ENCODE data around the gene NT5C1A.
A peak's percentile ranks its signal among the peaks of the same experiment; 100 is the strongest.

Gene NT5C1A

DNA sequence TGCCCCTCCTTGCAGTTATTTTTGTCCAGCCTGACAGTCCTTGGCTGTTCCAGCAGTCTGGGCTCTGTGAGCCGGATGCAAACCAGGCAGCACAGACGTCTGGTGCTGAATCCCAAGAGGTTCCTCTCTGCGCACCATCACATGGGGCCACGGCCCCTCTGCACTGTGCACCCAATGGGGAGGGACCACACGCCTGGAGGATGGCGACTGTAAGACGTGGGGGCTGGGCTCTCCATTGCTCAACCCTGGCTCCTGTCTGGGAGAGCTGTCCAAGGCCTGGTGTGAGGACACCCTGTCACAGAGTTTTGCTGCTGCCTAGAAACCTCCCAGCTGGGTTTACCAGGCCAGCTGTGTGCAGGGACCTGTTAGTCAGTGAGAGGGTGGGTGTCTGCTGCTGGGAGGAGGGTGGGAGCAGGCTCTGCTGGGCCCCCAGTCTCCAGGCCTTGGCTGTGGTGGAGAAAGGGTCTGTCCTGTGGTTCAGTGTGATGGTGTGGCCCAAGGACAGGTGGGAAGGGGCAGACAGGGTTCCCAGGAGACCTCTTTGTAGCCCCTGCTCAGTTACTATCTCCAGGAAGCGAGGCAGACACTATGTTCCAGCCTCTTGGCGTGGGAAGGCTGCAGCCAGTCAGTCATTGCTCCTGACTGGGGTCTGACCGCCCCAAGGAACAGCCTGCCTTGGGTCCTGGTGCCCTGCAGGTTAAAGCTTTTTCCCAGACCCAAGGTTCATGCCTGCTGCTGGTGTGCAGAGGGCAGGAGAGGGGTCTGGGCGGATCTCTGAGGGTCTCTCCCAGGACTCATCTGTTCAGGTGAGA is 46.2 kb downstream of the NT5C1A start:
- Histone ChIP-seq H2BK5ac (ENCODE audit: low read length) (no peak overlapping the region), H2BK120ac (ENCODE audit: low read depth, low read length) (no peak overlapping the region), H2AK5ac (ENCODE audit: low read depth, low read length) (peak overlapping the region; percentile 6), H4K91ac (ENCODE audit: low read depth, low read length, poor library complexity) (peak overlapping the region; percentile 35), H3K4me1 (ENCODE audit: control insufficient read depth in 2 of 2, insufficient read depth in 1 of 2, low read depth in 1 of 2, low read length in 2 of 2) (no peaks in the 10 kb centered on the region), H3K9ac (ENCODE audit: low read depth, low read length, poor library complexity) (no peak overlapping the region), H3K27ac (replicated peaks; ENCODE audit: low read length) (no peak overlapping the region), H2AFZ (ENCODE audit: low read length) (no peak overlapping the region), H4K8ac (ENCODE audit: low read depth, low read length) (no peak overlapping the region), H3K4ac (ENCODE audit: low read length) (no peak overlapping the region), H3K14ac (ENCODE audit: low read length) (peak overlapping the region; percentile 17), H2BK15ac (ENCODE audit: low read length) (no peak overlapping the region), H3K27me3 (ENCODE audit: control insufficient read depth in 3 of 3, insufficient read depth in 3 of 3, low read depth in 1 of 3, low read length in 3 of 3) (peaks cover 0 to 53% (median 0%) of the 10 kb centered on the region in 3 experiments), H3K79me1 (ENCODE audit: low read depth, low read length) (no peaks in the 10 kb centered on the region), H2BK12ac (ENCODE audit: low read length) (no peak overlapping the region), H3K36me3 (replicated peaks in 1 of 2; ENCODE audit: control insufficient read depth in 2 of 2, insufficient read depth in 2 of 2, low read length in 2 of 2) (no peaks in the 10 kb centered on the region), H3K4me3 (ENCODE audit: low read length in 2 of 2) (peak overlapping the region in 1 of 2 donors; percentile 54), H3K23ac (ENCODE audit: low read depth, low read length, poor library complexity) (peak overlapping the region; percentile 77), H3K4me2 (ENCODE audit: insufficient read depth, low read length, poor library complexity, severe bottlenecking) (no peak overlapping the region), H3K18ac (ENCODE audit: low read length) (no peak overlapping the region), H3K9me3 (replicated peaks in 1 of 2; ENCODE audit: control insufficient read depth in 2 of 2, insufficient read depth in 1 of 2, low read depth in 1 of 2, low read length in 2 of 2) (no peaks in the 10 kb centered on the region)
- no CpG with 5 or more reads among the region's 11 CpGs for WGBS, 2 donors (ENCODE audit: extremely low coverage in 2 of 2, insufficient read length in 2 of 2, insufficient replicate concordance in 1 of 2)
- no peak for DNase-seq (ENCODE audit: low spot score)

- Histone ChIP-seq H3K4me3 (ENCODE audit: low read length in 2 of 2) (no peak overlapping the region), H2AK5ac (ENCODE audit: low read depth, low read length) (no peak overlapping the region), H3K23ac (ENCODE audit: low read depth, low read length, poor library complexity) (no peak overlapping the region), H3K4me1 (ENCODE audit: control insufficient read depth in 2 of 2, insufficient read depth in 1 of 2, low read depth in 1 of 2, low read length in 2 of 2) (no peaks in the 10 kb centered on the region), H2BK15ac (ENCODE audit: low read length) (no peak overlapping the region), H4K91ac (ENCODE audit: low read depth, low read length, poor library complexity) (no peak overlapping the region), H3K9ac (ENCODE audit: low read depth, low read length, poor library complexity) (no peak overlapping the region), H3K14ac (ENCODE audit: low read length) (no peak overlapping the region), H3K79me1 (ENCODE audit: low read depth, low read length) (no peaks in the 10 kb centered on the region), H4K8ac (ENCODE audit: low read depth, low read length) (no peak overlapping the region), H3K18ac (ENCODE audit: low read length) (no peak overlapping the region), H3K27me3 (ENCODE audit: control insufficient read depth in 3 of 3, insufficient read depth in 3 of 3, low read depth in 1 of 3, low read length in 3 of 3) (peaks cover 0 to 47% (median 0%) of the 10 kb centered on the region in 3 experiments), H2BK5ac (ENCODE audit: low read length) (no peak overlapping the region), H3K36me3 (replicated peaks in 1 of 2; ENCODE audit: control insufficient read depth in 2 of 2, insufficient read depth in 2 of 2, low read length in 2 of 2) (no peaks in the 10 kb centered on the region), H2BK12ac (ENCODE audit: low read length) (no peak overlapping the region), H3K4me2 (ENCODE audit: insufficient read depth, low read length, poor library complexity, severe bottlenecking) (no peak overlapping the region), H2AFZ (ENCODE audit: low read length) (no peak overlapping the region), H2BK120ac (ENCODE audit: low read depth, low read length) (no peak overlapping the region), H3K27ac (replicated peaks; ENCODE audit: low read length) (no peak overlapping the region), H3K4ac (ENCODE audit: low read length) (no peak overlapping the region), H3K9me3 (replicated peaks in 1 of 2; ENCODE audit: control insufficient read depth in 2 of 2, insufficient read depth in 1 of 2, low read depth in 1 of 2, low read length in 2 of 2) (no peaks in the 10 kb centered on the region)
- DNase-seq (ENCODE audit: low spot score) = no peak
- no CpG with 5 or more reads among the region's 8 CpGs for WGBS, 2 donors (ENCODE audit: extremely low coverage in 2 of 2, insufficient read length in 2 of 2, insufficient replicate concordance in 1 of 2)
Observed at GRCh38 chr1:39625009-39625408, 46.9 kb downstream of the NT5C1A start.

DNA sequence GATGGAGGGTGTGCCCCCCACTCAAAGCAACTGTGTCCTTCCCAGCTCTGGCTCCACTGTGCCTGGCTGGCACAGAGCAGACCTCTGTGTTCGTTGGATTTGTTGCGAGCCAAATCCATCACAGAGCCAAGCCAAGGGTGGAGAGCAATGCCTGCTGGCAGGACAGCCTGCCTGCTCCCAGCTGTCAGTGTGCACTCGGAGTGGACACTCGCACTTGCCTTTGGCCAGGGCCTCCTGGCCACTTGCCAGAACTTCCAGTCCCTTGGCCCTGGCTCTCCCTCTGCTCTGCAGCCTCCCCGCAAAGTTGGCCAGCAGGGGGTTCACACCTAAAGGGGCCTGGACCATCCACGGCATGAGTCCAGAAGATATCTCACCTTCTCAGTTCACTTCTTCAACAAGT is 48.9 kb downstream of the NT5C1A start:
- Histone ChIP-seq H3K27ac (replicated peaks; ENCODE audit: low read length) (no peak overlapping the region), H4K8ac (ENCODE audit: low read depth, low read length) (no peak overlapping the region), H3K79me1 (ENCODE audit: low read depth, low read length) (no peaks in the 10 kb centered on the region), H3K9ac (ENCODE audit: low read depth, low read length, poor library complexity) (no peak overlapping the region), H3K4me1 (ENCODE audit: control insufficient read depth in 2 of 2, insufficient read depth in 1 of 2, low read depth in 1 of 2, low read length in 2 of 2) (peaks cover 0 to 2% of the 10 kb centered on the region in 2 donors), H3K27me3 (ENCODE audit: control insufficient read depth in 3 of 3, insufficient read depth in 3 of 3, low read depth in 1 of 3, low read length in 3 of 3) (peaks cover 0 to 51% (median 0%) of the 10 kb centered on the region in 3 experiments), H3K4me2 (ENCODE audit: insufficient read depth, low read length, poor library complexity, severe bottlenecking) (no peak overlapping the region), H3K14ac (ENCODE audit: low read length) (no peak overlapping the region), H3K9me3 (replicated peaks in 1 of 2; ENCODE audit: control insufficient read depth in 2 of 2, insufficient read depth in 1 of 2, low read depth in 1 of 2, low read length in 2 of 2) (no peaks in the 10 kb centered on the region), H2BK120ac (ENCODE audit: low read depth, low read length) (no peak overlapping the region), H3K18ac (ENCODE audit: low read length) (no peak overlapping the region), H3K23ac (ENCODE audit: low read depth, low read length, poor library complexity) (no peak overlapping the region), H2BK12ac (ENCODE audit: low read length) (no peak overlapping the region), H3K4ac (ENCODE audit: low read length) (no peak overlapping the region), H2AK5ac (ENCODE audit: low read depth, low read length) (no peak overlapping the region), H2BK15ac (ENCODE audit: low read length) (no peak overlapping the region), H4K91ac (ENCODE audit: low read depth, low read length, poor library complexity) (no peak overlapping the region), H2BK5ac (ENCODE audit: low read length) (no peak overlapping the region), H2AFZ (ENCODE audit: low read length) (no peak overlapping the region), H3K4me3 (ENCODE audit: low read length in 2 of 2) (no peak overlapping the region), H3K36me3 (replicated peaks in 1 of 2; ENCODE audit: control insufficient read depth in 2 of 2, insufficient read depth in 2 of 2, low read length in 2 of 2) (no peaks in the 10 kb centered on the region)
- no CpG with 5 or more reads among the region's 6 CpGs for WGBS, 2 donors (ENCODE audit: extremely low coverage in 2 of 2, insufficient read length in 2 of 2, insufficient replicate concordance in 1 of 2)
- no peak for DNase-seq (ENCODE audit: low spot score)

- Histone ChIP-seq H2AK5ac (ENCODE audit: low read depth, low read length) (no peak overlapping the region), H3K79me1 (ENCODE audit: low read depth, low read length) (no peaks in the 10 kb centered on the region), H2AFZ (ENCODE audit: low read length) (no peak overlapping the region), H2BK5ac (ENCODE audit: low read length) (no peak overlapping the region), H3K4ac (ENCODE audit: low read length) (no peak overlapping the region), H3K4me1 (ENCODE audit: control insufficient read depth in 2 of 2, insufficient read depth in 1 of 2, low read depth in 1 of 2, low read length in 2 of 2) (peaks cover 0 to 2% of the 10 kb centered on the region in 2 donors), H3K27me3 (ENCODE audit: control insufficient read depth in 3 of 3, insufficient read depth in 3 of 3, low read depth in 1 of 3, low read length in 3 of 3) (peaks cover 0 to 45% (median 0%) of the 10 kb centered on the region in 3 experiments), H3K9ac (ENCODE audit: low read depth, low read length, poor library complexity) (no peak overlapping the region), H4K8ac (ENCODE audit: low read depth, low read length) (no peak overlapping the region), H3K27ac (replicated peaks; ENCODE audit: low read length) (no peak overlapping the region), H3K9me3 (replicated peaks in 1 of 2; ENCODE audit: control insufficient read depth in 2 of 2, insufficient read depth in 1 of 2, low read depth in 1 of 2, low read length in 2 of 2) (no peaks in the 10 kb centered on the region), H2BK15ac (ENCODE audit: low read length) (no peak overlapping the region), H2BK120ac (ENCODE audit: low read depth, low read length) (no peak overlapping the region), H3K4me2 (ENCODE audit: insufficient read depth, low read length, poor library complexity, severe bottlenecking) (no peak overlapping the region), H3K4me3 (ENCODE audit: low read length in 2 of 2) (no peak overlapping the region), H4K91ac (ENCODE audit: low read depth, low read length, poor library complexity) (no peak overlapping the region), H3K14ac (ENCODE audit: low read length) (no peak overlapping the region), H3K23ac (ENCODE audit: low read depth, low read length, poor library complexity) (no peak overlapping the region), H2BK12ac (ENCODE audit: low read length) (no peak overlapping the region), H3K18ac (ENCODE audit: low read length) (no peak overlapping the region), H3K36me3 (replicated peaks in 1 of 2; ENCODE audit: control insufficient read depth in 2 of 2, insufficient read depth in 2 of 2, low read length in 2 of 2) (no peaks in the 10 kb centered on the region)
- no CpG with 5 or more reads among the region's 3 CpGs for WGBS, 2 donors (ENCODE audit: extremely low coverage in 2 of 2, insufficient read length in 2 of 2, insufficient replicate concordance in 1 of 2)
- DNase-seq (ENCODE audit: low spot score) = no peak
Observed at GRCh38 chr1:39622427-39622826, 49.5 kb downstream of the NT5C1A start.
